Endothelial cell of umbilical vein (primary cell): Measurements from ENCODE around the gene CLASP2. TPM values are rescaled to one million over a fixed set of nuclear protein-coding genes. Genes with fewer than 3 reads are reported as not detected.

Experiments
- BruUV-seq: library from RNA; stranded (reverse); fragments of 400-500 nt; replicated peaks from 2 replicates; lab custom pipeline; 2021; lab: Mats Ljungman, UMichigan
- CTCF ChIA-PET: fragments of 300-600, 350-600 bp; sonication (Branson Sonifier 250); formaldehyde crosslinking; loops from one replicate; lab custom pipeline; 2021; ENCODE audit warnings: antibody characterized with exemption, inconsistent platforms; lab: Charles Lee
- POLR2A ChIA-PET: fragments of 300-600, 350-600 bp; sonication (Branson Sonifier 250); formaldehyde crosslinking; loops from one replicate; lab custom pipeline; 2021; ENCODE audit warnings: antibody characterized with exemption, inconsistent platforms; lab: Charles Lee
- DNase-seq: peaks from one replicate; pipeline ENCODE4 v3.0.0-alpha.2; 2011; ENCODE audit warnings: low read depth, low spot score
- FAIRE-seq: peaks from 2 replicates; lab custom pipeline; 2011; peaks lifted over from hg19 to GRCh38; lab: Jason Lieb, UNC
- H2AFZ ChIP-seq: 2 replicates; pipeline ENCODE4 v1.6.0; 2012; ENCODE audit warnings: low read depth, low read length, control low read depth, inconsistent platforms
- H3K27ac ChIP-seq: 2 replicates; pipeline ENCODE4 v1.5.1; 2011; ENCODE audit warnings: low read depth, mild to moderate bottlenecking, control low read depth, low read length, moderate library complexity; ENCODE audit not compliant: insufficient read depth
- H3K27me3 ChIP-seq, 2 experiments: 2 replicates each; pipeline versions ENCODE4 v1.6.0 to v1.6.1; 2011; ENCODE audit warnings: low read length in 2 of 2, mixed read lengths in 1 of 2; ENCODE audit not compliant: control insufficient read depth in 2 of 2, insufficient read depth in 2 of 2
- H3K36me3 ChIP-seq, 2 experiments: 2 replicates in 1 of 2; 3 replicates in 1 of 2; pipeline ENCODE4 v1.5.1; 2011; ENCODE audit warnings: low read length in 2 of 2, mild to moderate bottlenecking in 1 of 2, moderate library complexity in 1 of 2; ENCODE audit not compliant: control insufficient read depth in 2 of 2, insufficient read depth in 2 of 2; ENCODE audit errors: extremely low read depth in 1 of 2
- H3K4me1 ChIP-seq: 3 replicates; pipeline ENCODE4 v1.5.1; 2011; ENCODE audit warnings: mild to moderate bottlenecking, low read length; ENCODE audit not compliant: control insufficient read depth, insufficient read depth; ENCODE audit errors: extremely low read depth
- H3K4me2 ChIP-seq: 2 replicates; pipeline ENCODE4 v1.6.1; 2011; ENCODE audit warnings: low read length, control low read depth, mixed read lengths; ENCODE audit not compliant: insufficient read depth
- H3K4me3 ChIP-seq, 3 experiments: fragments of 200-600 bp in 1 of 3; sonication (generic), shearing (Covaris generic) in 1 of 3; replicated peaks in 1 of 3; 2 replicates each; pipeline ENCODE4 v1.5.1; 2011 to 2016; ENCODE audit warnings: control low read depth in 3 of 3, low read length in 3 of 3, mild to moderate bottlenecking in 2 of 3, inconsistent platforms in 1 of 3, low read depth in 1 of 3, moderate library complexity in 1 of 3; ENCODE audit not compliant: insufficient read depth in 1 of 3
- H3K79me2 ChIP-seq: 2 replicates; pipeline ENCODE4 v1.6.0; 2012; ENCODE audit warnings: low read length, inconsistent platforms; ENCODE audit not compliant: control insufficient read depth, insufficient read depth
- H3K9ac ChIP-seq: replicated peaks from 2 replicates; pipeline ENCODE3; 2011; ENCODE audit warnings: low read length, control low read depth; ENCODE audit not compliant: insufficient read depth; ENCODE audit errors: extremely low read depth
- H3K9me1 ChIP-seq: replicated peaks from 3 replicates; pipeline ENCODE4 v1.6.0; 2011; ENCODE audit warnings: mild to moderate bottlenecking, low read length; ENCODE audit not compliant: control insufficient read depth, insufficient read depth; ENCODE audit errors: extremely low read depth
- H3K9me3 ChIP-seq: replicated peaks from 2 replicates; pipeline ENCODE4 v1.5.1; 2012; ENCODE audit warnings: low read length, inconsistent platforms; ENCODE audit not compliant: control insufficient read depth, insufficient read depth
- H4K20me1 ChIP-seq: replicated peaks from 2 replicates; pipeline ENCODE3; 2011; ENCODE audit warnings: mild to moderate bottlenecking, low read length; ENCODE audit not compliant: control insufficient read depth, insufficient read depth; ENCODE audit errors: extremely low read depth
- EZH2 ChIP-seq: IDR thresholded peaks from 2 replicates; pipeline ENCODE4 v1.6.1; 2012; ENCODE audit warnings: borderline replicate concordance, low read depth, mild to moderate bottlenecking, moderate library complexity, low read length, inconsistent platforms; ENCODE audit not compliant: severe bottlenecking
- FOS ChIP-seq: IDR thresholded peaks from 2 replicates; pipeline ENCODE4 v1.6.1; 2011; ENCODE audit warnings: mild to moderate bottlenecking, low read length, moderate library complexity, borderline replicate concordance; ENCODE audit not compliant: insufficient read depth
- GATA2 ChIP-seq: IDR thresholded peaks from 2 replicates; pipeline ENCODE4 v1.7.0; 2011; ENCODE audit warnings: low read depth, mild to moderate bottlenecking, moderate library complexity, mixed read lengths, low read length; ENCODE audit not compliant: insufficient read length, insufficient read depth
- JUN ChIP-seq: IDR thresholded peaks from 2 replicates; pipeline ENCODE4 v1.6.1; 2011; ENCODE audit warnings: borderline replicate concordance, low read depth; ENCODE audit not compliant: insufficient read length, insufficient read depth
- MYC ChIP-seq: IDR thresholded peaks from one replicate; pipeline ENCODE4 v1.6.1; 2011; ENCODE audit warnings: mild to moderate bottlenecking, low read depth, low read length
- POLR2A ChIP-seq: IDR thresholded peaks from 2 replicates; pipeline ENCODE4 v1.6.1; 2012; ENCODE audit warnings: low read depth, mild to moderate bottlenecking, control low read depth, low read length
- POLR2AphosphoS5 ChIP-seq: IDR thresholded peaks from 2 replicates; pipeline ENCODE4 v1.6.1; 2012; ENCODE audit warnings: low read depth, mild to moderate bottlenecking, control low read depth, low read length, moderate library complexity; ENCODE audit not compliant: insufficient read depth
- dilution Hi-C: fragments of 300-500 bp; cut with MboI; formaldehyde crosslinking; loops from one replicate; pipeline ENCODE4 v1.15.0; 2019; ENCODE audit warnings: low sequenced_read_pairs; ENCODE audit not compliant: extremely low pct_ligation_motif_present
- intact Hi-C: fragments of 100-400 bp; cut with micrococcal nuclease; formaldehyde crosslinking; loops from one replicate; pipeline ENCODE4 v1.10.0; 2022
- polyA plus RNA-seq, 4 experiments: library from polyadenylated mRNA; depleted of rRNA in 3 of 4; stranded (reverse) in 3 of 4; unstranded in 1 of 4; fragments of >200 nt; gene quantifications; 2 replicates each; pipeline versions ENCODE4 v1.2.1 to v1.2.3, GENCODE V29; 2011 to 2012; ENCODE audit warnings: missing spikeins in 1 of 4
- total RNA-seq: library from RNA; stranded (reverse); gene quantifications from 2 replicates; pipeline ENCODE4 v1.2.3, GENCODE V29; 2021
- TF ChIP-seq, protein P1 (sequence below): IDR thresholded peaks from 2 replicates; pipeline ENCODE4 v1.6.1; 2011; ENCODE audit not compliant: insufficient read depth, insufficient read length
- TF ChIP-seq, protein P2 (sequence below), 2 donors: IDR thresholded peaks; 1 replicate in 1 of 2; 2 replicates in 1 of 2; pipeline ENCODE4 v1.5.1; 2011; ENCODE audit warnings: low read length in 2 of 2, mild to moderate bottlenecking in 2 of 2, moderate library complexity in 2 of 2, control low read depth in 1 of 2, inconsistent platforms in 1 of 2, low read depth in 1 of 2; ENCODE audit not compliant: insufficient read depth in 1 of 2; ENCODE audit errors: extremely low read depth in 1 of 2

Gene CLASP2
- total and polyA plus RNA-seq, 2 donors (not counting 3 experiments of a cell fraction or from before 2014, with no cell fraction given), result 15.0 to 55.0 TPM

DNA sequence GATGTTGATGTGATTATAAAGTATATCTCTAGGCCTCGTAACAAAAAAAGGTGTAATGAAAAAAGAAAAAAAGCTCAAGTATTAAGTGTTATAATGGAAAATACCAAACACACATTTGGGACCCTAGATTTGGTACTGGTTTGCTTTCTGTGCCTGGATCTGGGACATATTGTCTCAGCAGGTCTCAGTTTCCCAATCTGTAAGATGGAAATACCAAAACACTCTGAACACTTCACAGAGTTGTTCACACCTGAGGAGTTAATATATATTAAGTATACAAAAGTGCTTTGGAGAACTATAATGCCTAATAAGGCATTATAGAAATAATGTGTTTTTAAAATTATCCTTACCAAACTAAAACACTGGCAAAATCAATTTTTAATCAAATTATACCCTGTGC is 60.0 kb downstream of the CLASP2 start:
- dilution Hi-C loops (no loop called here), intact Hi-C loops (no loop called here)
- H3K9me3 ChIP-seq, result no peaks in the 10 kb centered on the region
- no peak overlapping the region for H3K4me3 ChIP-seq
- BruUV-seq, result no TSS peak
- CTCF ChIA-PET, result interaction anchor here (1.8 to 2.2 kb wide), 2 partner anchors 12 to 129 kb away, joined by 10 to 13 read pairs; no protein-coding TSS in a partner anchor
- H3K9me1 ChIP-seq, result peaks cover 2% of the 10 kb centered on the region
- H3K4me1 ChIP-seq, result peaks cover 24% of the 10 kb centered on the region
- H3K4me2 ChIP-seq, result no peak overlapping the region
- DNase-seq (no peak), FAIRE-seq (no peak)
- no peak overlapping the region for H3K27ac ChIP-seq
- no peak for TF ChIP-seq FOS
- no peak for TF ChIP-seq JUN
- no peak for TF ChIP-seq POLR2A
- no peak for TF ChIP-seq MYC
- TF ChIP-seq GATA2, result no peak
- TF ChIP-seq EZH2, result no peak
- TF ChIP-seq, protein P1, sequence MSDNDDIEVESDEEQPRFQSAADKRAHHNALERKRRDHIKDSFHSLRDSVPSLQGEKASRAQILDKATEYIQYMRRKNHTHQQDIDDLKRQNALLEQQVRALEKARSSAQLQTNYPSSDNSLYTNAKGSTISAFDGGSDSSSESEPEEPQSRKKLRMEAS, result no peak
- TF ChIP-seq POLR2AphosphoS5, result no peak
- TF ChIP-seq, protein P2, sequence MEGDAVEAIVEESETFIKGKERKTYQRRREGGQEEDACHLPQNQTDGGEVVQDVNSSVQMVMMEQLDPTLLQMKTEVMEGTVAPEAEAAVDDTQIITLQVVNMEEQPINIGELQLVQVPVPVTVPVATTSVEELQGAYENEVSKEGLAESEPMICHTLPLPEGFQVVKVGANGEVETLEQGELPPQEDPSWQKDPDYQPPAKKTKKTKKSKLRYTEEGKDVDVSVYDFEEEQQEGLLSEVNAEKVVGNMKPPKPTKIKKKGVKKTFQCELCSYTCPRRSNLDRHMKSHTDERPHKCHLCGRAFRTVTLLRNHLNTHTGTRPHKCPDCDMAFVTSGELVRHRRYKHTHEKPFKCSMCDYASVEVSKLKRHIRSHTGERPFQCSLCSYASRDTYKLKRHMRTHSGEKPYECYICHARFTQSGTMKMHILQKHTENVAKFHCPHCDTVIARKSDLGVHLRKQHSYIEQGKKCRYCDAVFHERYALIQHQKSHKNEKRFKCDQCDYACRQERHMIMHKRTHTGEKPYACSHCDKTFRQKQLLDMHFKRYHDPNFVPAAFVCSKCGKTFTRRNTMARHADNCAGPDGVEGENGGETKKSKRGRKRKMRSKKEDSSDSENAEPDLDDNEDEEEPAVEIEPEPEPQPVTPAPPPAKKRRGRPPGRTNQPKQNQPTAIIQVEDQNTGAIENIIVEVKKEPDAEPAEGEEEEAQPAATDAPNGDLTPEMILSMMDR (IDR thresholded peaks at IDR 0.05; ENCODE audit: extremely low read depth in 1 of 2, insufficient read depth in 1 of 2, low read depth in 1 of 2, low read length in 2 of 2), result no peak
- H2AFZ ChIP-seq, result no peak overlapping the region
- H3K36me3 ChIP-seq, result no peaks in the 10 kb centered on the region
- no peak overlapping the region for H3K9ac ChIP-seq
- no peaks in the 10 kb centered on the region for H4K20me1 ChIP-seq
- H3K27me3 ChIP-seq, result no peaks in the 10 kb centered on the region
- POLR2A ChIA-PET, result no interaction called here
- peaks cover 8% of the 10 kb centered on the region for H3K79me2 ChIP-seq
